ENCODE data around the gene NOL12. TPM values are rescaled to one million over a fixed set of nuclear protein-coding genes. Genes with fewer than 3 reads are reported as not detected.

Gene NOL12, protein sequence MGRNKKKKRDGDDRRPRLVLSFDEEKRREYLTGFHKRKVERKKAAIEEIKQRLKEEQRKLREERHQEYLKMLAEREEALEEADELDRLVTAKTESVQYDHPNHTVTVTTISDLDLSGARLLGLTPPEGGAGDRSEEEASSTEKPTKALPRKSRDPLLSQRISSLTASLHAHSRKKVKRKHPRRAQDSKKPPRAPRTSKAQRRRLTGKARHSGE
- total RNA-seq (2021; ENCODE audit: unreplicated experiment) (32.7 TPM), Bru-seq, nascent RNA (percentile 73 among the genes with signal in this experiment), BruChase-seq, experiment 1, labeled RNA remaining after a 2-hour chase (percentile 78 among the genes with signal in this experiment), BruChase-seq, experiment 2, labeled RNA remaining after a 6-hour chase (percentile 72 among the genes with signal in this experiment)
- polyA plus RNA-seq (2012; ENCODE audit: insufficient read length): 37.2 TPM
- long read RNA-seq, transcript NOL12-201 (6 exons, 2,854 nt): minor isoform, 6 of 28 reads
- long read RNA-seq, transcript NOL12-202 (7 exons, 945 nt): major isoform, 12 of 28 reads
- long read RNA-seq, partial matches to known transcripts: 7 of 28 reads
- long read RNA-seq, other reads (novel, unspliced or antisense): 3 of 28 reads

GRCh38 chr22:37686002-37686982, at the start of gene NOL12:
Gene NOL12, plus strand, starts transcription at chr22:37686343. Its CDS starts 50 bp downstream, at chr22:37686393.
- Histone ChIP-seq H3K27me3 (ENCODE audit: control insufficient read depth, insufficient read depth, low read length) (no peaks in the 10 kb centered on the region), H3K9me3 (ENCODE audit: control insufficient read depth, insufficient read depth, low read depth, low read length) (no peaks in the 10 kb centered on the region), H3K36me3 (ENCODE audit: control insufficient read depth, insufficient read depth, low read length) (peaks cover 2% of the 10 kb centered on the region; the same call in 1 of the 2 replicates), H3K27ac (ENCODE audit: low read length) (peak within 1 kb of the TSS; percentile 86), H3K4me1 (ENCODE audit: control insufficient read depth, insufficient read depth, low read length) (peaks cover 2% of the 10 kb centered on the region), H3K4me3 (ENCODE audit: low read depth in 2 of 2, low read length in 2 of 2) (peak within 1 kb of the TSS; percentile 81 to 90)
- DNase-seq (ENCODE audit: low read depth, low spot score): peak; percentile 50
- ChIA-PET POLR2A (interaction anchor here (0.5 to 0.8 kb wide), 3 partner anchors 15 to 158 kb away, joined by 3 to 4 read pairs (median 4); no protein-coding TSS in a partner anchor), CTCF (no interaction called here)
- intact Hi-C loops (cut with micrococcal nuclease; ENCODE audit: unreplicated experiment): no loop called here
- in situ Hi-C loops (cut with HindIII; ENCODE audit: low pct_unique_long_range_greater_than_20kb, low sequenced_read_pairs): no loop called here
- no TSS peak for BruUV-seq (replicated peaks)
- peak; percentile 92 for ATAC-seq
- TF ChIP-seq SIN3A (IDR thresholded peaks at IDR 0.05; ENCODE audit: borderline replicate concordance, insufficient read depth, low read depth, low read length) (0 out of 2 replicates have a peak, but pooled peaks have one; percentile 70), CTCF (IDR thresholded peaks at IDR 0.05) (no peak), POLR2AphosphoS5 (IDR thresholded peaks at IDR 0.05; ENCODE audit: low read depth, low read length) (peak; percentile 83)
- TF ChIP-seq, protein P1, sequence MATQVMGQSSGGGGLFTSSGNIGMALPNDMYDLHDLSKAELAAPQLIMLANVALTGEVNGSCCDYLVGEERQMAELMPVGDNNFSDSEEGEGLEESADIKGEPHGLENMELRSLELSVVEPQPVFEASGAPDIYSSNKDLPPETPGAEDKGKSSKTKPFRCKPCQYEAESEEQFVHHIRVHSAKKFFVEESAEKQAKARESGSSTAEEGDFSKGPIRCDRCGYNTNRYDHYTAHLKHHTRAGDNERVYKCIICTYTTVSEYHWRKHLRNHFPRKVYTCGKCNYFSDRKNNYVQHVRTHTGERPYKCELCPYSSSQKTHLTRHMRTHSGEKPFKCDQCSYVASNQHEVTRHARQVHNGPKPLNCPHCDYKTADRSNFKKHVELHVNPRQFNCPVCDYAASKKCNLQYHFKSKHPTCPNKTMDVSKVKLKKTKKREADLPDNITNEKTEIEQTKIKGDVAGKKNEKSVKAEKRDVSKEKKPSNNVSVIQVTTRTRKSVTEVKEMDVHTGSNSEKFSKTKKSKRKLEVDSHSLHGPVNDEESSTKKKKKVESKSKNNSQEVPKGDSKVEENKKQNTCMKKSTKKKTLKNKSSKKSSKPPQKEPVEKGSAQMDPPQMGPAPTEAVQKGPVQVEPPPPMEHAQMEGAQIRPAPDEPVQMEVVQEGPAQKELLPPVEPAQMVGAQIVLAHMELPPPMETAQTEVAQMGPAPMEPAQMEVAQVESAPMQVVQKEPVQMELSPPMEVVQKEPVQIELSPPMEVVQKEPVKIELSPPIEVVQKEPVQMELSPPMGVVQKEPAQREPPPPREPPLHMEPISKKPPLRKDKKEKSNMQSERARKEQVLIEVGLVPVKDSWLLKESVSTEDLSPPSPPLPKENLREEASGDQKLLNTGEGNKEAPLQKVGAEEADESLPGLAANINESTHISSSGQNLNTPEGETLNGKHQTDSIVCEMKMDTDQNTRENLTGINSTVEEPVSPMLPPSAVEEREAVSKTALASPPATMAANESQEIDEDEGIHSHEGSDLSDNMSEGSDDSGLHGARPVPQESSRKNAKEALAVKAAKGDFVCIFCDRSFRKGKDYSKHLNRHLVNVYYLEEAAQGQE (IDR thresholded peaks at IDR 0.05; ENCODE audit: insufficient read depth in 1 of 2, low read depth in 2 of 2, low read length in 1 of 2): no peak

DNA sequence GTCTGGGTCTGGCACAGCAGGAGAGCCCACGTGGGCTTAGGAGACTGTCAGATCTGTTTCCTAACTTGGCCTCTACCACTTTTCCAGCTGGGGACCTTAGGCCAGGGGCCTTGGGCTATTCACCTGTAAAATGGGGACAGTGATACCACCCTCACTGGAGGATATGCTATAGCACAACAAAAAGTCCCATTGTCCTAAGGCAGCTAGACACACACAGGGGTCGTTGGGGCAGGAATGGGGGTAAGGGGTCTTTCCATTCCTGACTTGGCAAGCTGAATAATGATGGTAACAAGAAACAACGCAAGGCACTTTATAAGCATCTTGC, 49.2 kb upstream of the NOL12 start:
- no peak for TF ChIP-seq TCF7L2 (IDR thresholded peaks at IDR 0.05; ENCODE audit: low read depth, low read length)
- no peak for TF ChIP-seq CTCF (IDR thresholded peaks at IDR 0.05)
- no peak for TF ChIP-seq SIN3A (IDR thresholded peaks at IDR 0.05; ENCODE audit: borderline replicate concordance, insufficient read depth, low read depth, low read length)
- TF ChIP-seq POLR2AphosphoS5 (IDR thresholded peaks at IDR 0.05; ENCODE audit: low read depth, low read length): no peak
- TF ChIP-seq, protein P1 (IDR thresholded peaks at IDR 0.05; ENCODE audit: insufficient read depth in 1 of 2, low read depth in 2 of 2, low read length in 1 of 2): no peak
- Histone ChIP-seq H3K27ac (ENCODE audit: low read length) (no peak overlapping the region), H3K4me3 (ENCODE audit: low read depth in 2 of 2, low read length in 2 of 2) (no peak overlapping the region), H3K4me1 (ENCODE audit: control insufficient read depth, insufficient read depth, low read length) (peaks cover 25% of the 10 kb centered on the region), H3K9me3 (ENCODE audit: control insufficient read depth, insufficient read depth, low read depth, low read length) (no peaks in the 10 kb centered on the region), H3K36me3 (ENCODE audit: control insufficient read depth, insufficient read depth, low read length) (no peaks in the 10 kb centered on the region), H3K27me3 (ENCODE audit: control insufficient read depth, insufficient read depth, low read length) (no peaks in the 10 kb centered on the region)
- in situ Hi-C loops (cut with HindIII; ENCODE audit: low pct_unique_long_range_greater_than_20kb, low sequenced_read_pairs) (no loop called here), intact Hi-C loops (cut with micrococcal nuclease; ENCODE audit: unreplicated experiment) (no loop called here)
- no peak for ATAC-seq
- ChIA-PET POLR2A (no interaction called here), CTCF (no interaction called here)
- no peak for DNase-seq (ENCODE audit: low read depth, low spot score)
- BruUV-seq (replicated peaks): no TSS peak

Measured in Panc1 (cell line).